GM12872 (cell line): Measurements from ENCODE around the gene CPT1A.

Experiments
- CTCF ChIP-seq: IDR thresholded peaks from 3 replicates; pipeline ENCODE4 v1.5.1; 2011; ENCODE audit warnings: low read depth, mild to moderate bottlenecking, low read length, moderate library complexity; ENCODE audit not compliant: insufficient read depth

CPT1A gene

DNA sequence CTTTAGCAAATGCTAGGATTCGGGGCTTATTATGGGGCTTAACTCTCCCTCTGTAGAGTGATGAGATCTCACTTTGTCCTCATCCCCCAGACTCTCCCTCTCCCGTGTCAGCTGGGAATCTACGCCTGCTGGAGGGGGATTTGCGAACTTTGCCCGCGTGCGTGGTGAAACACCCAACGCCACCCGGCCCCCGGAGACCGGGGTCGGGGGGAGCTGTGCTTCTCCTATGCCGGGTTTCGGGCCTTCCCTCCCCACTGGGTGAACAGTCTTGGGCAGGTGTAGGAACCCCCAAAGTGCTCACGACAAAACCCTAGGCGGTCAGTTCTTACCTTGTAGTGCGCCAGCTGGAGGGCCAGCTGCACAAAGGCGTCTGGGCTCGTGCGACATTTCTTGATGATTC, 68.8 kb downstream of the CPT1A start:
- TF ChIP-seq CTCF: no peak

DNA sequence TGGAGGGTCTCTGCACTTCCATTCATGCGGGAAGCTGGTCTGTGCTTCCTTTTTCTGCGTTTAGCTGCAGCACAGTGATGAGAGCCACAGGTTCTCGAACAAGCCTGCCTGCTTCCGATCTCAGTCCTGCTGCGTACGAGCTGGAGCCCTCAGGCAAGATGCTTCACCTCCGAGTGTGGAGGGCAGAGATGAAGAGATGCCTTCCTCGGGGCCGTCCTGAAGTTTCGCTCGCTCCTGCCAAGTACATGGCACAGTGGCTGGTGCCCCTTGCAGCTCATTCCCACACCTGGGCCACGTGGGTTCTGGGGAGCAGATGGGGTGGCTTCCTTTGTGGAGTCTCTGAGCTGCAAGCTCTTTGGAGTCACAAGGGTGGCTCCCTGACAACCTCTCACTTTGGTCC, 70.9 kb downstream of the CPT1A start:
- TF ChIP-seq CTCF: no peak

GRCh38 chr11:68767672-68768071, 74.0 kb downstream of the CPT1A start:
- TF ChIP-seq CTCF: no peak

DNA sequence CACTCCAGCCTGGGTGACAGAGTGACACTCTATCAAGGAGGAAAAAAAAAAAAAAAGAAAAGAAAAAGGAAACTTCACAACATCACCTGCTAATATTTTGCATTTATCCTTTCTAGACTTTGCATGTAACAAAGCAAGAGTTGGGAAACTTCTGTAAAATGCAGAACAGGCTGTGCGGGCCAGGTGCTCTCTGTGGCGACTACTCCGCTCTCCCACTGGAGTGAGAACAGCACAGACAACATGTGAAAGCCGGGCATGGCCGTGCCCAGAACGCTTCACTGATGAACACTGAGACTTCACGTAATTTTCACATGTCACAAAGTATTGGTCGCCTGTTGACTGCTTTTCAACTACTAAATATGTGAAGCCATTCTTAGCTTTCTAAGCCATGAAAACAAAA, 74.9 kb downstream of the CPT1A start:
- TF ChIP-seq CTCF: no peak

DNA sequence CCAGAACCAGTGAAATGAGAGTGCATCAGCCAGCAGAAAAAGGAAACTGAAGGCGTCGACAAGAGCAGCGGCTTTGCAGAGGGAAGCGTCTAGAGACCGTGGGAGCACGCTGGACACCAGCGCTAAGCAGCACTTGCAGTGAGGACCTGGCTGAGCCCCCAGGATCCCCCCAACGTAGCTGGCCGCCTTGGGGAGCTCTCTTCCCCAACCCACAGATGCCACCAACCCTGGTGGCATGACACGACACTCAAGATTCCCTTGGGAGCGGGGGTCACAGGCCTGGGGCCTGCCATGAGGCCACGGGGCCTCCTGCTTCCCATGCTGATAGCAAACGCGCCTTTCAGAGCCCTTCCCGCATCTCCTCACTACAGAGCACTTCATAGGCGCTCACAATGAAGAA, 77.0 kb downstream of the CPT1A start:
- TF ChIP-seq CTCF: no peak

DNA sequence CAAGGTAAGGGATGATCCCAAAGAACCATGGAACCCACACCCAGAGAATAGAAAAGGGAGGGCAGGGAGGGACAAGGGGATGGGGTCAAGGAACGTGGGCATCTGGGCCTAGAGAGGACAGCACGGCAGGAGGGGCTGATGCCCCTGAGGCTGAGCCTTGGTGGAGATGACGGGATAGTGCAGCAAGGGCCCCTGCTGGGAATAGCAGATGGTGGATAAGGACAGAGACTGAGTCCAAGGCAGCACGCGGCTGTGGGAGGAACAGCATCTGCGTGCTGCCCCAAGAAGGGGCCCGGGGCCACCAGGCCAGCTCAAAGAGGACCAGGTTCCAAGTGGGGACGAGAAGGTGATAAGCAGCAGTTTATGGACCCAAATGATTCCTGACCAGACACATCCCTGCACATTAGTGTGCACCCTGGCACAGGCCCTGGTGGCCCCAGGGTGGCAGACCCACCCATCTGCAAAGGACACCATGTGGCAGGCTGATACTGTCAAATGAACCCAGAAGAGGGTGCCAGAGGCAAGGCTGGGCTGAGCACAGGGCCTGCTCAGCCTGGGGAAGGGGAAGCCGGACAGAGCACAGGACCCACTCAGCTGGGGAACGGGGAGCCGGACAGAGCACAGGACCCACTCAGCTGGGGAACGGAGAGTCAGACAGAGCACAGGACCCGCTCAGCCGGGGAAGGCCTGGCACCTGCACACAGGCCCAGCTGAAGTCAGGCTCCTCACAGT, 77.6 kb downstream of the CPT1A start:
- TF ChIP-seq CTCF: no peak

GRCh38 chr11:68763181-68763721, 78.5 kb downstream of the CPT1A start:
- TF ChIP-seq CTCF: no peak

- TF ChIP-seq CTCF: no peak
Measured at GRCh38 chr11:68762481-68762880, 79.2 kb downstream of the CPT1A start.
